Measurements from ENCODE around the gene NAPB.

NAPB gene

GRCh38 chr20:23403751-23404150 is 17.5 kb downstream of the NAPB start:
- no peak for DNase-seq

- no peak for DNase-seq
These were observed 20.2 kb downstream of the NAPB start for GRCh38 chr20:23401051-23401450.

GRCh38 chr20:23399568-23400241 is 21.6 kb downstream of the NAPB start:
- peak; percentile 54 for DNase-seq

GRCh38 chr20:23397961-23398360 is 23.3 kb downstream of the NAPB start:
- DNase-seq: peak; percentile 53

- DNase-seq: no peak
These were observed 24.2 kb downstream of the NAPB start for GRCh38 chr20:23396950-23397627.

GRCh38 chr20:23393996-23394775 is 27.1 kb downstream of the NAPB start:
- DNase-seq: no peak

- no peak for DNase-seq
These were observed 29.5 kb downstream of the NAPB start for GRCh38 chr20:23391707-23392310.

GRCh38 chr20:23390091-23390774 is 31.1 kb downstream of the NAPB start:
- DNase-seq: no peak

GRCh38 chr20:23387118-23387443 is 34.2 kb downstream of the NAPB start:
- DNase-seq: no peak

GRCh38 chr20:23386304-23387117 is 34.8 kb downstream of the NAPB start:
- no peak for DNase-seq

GRCh38 chr20:23381876-23382275 is 39.4 kb downstream of the NAPB start:
- no peak for DNase-seq

GRCh38 chr20:23379772-23380171 is 41.5 kb downstream of the NAPB start:
- no peak for DNase-seq

- DNase-seq: no peak
These were observed 45.5 kb downstream of the NAPB start for GRCh38 chr20:23375827-23376226.

- DNase-seq: no peak
These were observed 46.8 kb downstream of the NAPB start for GRCh38 chr20:23374441-23374840.

GRCh38 chr20:23371496-23371895 is 49.8 kb downstream of the NAPB start:
- DNase-seq: no peak

- DNase-seq: no peak
These were observed 50.4 kb downstream of the NAPB start for GRCh38 chr20:23370873-23371272.

GRCh38 chr20:23370274-23370673 is 51.0 kb downstream of the NAPB start:
- DNase-seq: no peak

- DNase-seq: no peak
These were observed 52.0 kb downstream of the NAPB start for GRCh38 chr20:23369072-23369823.

- DNase-seq: no peak
These were observed 52.8 kb downstream of the NAPB start for GRCh38 chr20:23368316-23369071.

- DNase-seq: peak; percentile 35
These were observed 53.5 kb downstream of the NAPB start for GRCh38 chr20:23367770-23368169.

GRCh38 chr20:23366384-23366783 is 54.9 kb downstream of the NAPB start:
- DNase-seq: no peak
